Measurements from ENCODE around the gene MTR. TPM values are rescaled to one million over a fixed set of nuclear protein-coding genes. Genes with fewer than 3 reads are reported as not detected.

The MTR gene
- total RNA-seq, 4 donors from 2014 or later = 43.2 to 78.3 (median 47.0) TPM

DNA sequence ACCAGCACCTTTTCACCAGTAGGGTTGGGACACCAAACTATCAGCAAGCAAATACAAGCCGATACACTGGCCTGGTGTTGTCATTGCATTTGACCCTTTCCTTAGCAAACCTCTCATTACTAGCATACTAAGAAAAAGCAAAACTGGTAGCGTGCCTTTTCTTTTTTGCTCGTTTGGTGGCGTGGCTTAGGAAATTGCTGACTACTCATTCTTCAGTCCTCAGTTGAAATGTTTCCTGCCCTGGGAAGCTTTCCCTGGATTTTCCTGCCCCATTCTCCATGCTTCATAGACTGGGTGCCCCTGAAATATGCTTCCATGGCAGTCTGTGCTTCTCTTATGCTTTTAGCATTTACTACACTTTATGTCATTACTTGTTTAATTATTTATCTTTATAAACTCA lies 42.0 kb downstream of the MTR start:
- no peak for DNase-seq
- Histone ChIP-seq H3K27ac (no peak overlapping the region), H3K36me3 (peaks cover 24 to 58% of the 10 kb centered on the region in 2 donors), H3K4me1 (no peaks in the 10 kb centered on the region), H3K27me3 (no peaks in the 10 kb centered on the region), H3K4me3 (replicated peaks in 1 of 3) (no peak overlapping the region), H3K9me3 (no peaks in the 10 kb centered on the region)
- no peak for TF ChIP-seq POLR2A (IDR thresholded peaks at IDR 0.05)
- TF ChIP-seq, protein P1, sequence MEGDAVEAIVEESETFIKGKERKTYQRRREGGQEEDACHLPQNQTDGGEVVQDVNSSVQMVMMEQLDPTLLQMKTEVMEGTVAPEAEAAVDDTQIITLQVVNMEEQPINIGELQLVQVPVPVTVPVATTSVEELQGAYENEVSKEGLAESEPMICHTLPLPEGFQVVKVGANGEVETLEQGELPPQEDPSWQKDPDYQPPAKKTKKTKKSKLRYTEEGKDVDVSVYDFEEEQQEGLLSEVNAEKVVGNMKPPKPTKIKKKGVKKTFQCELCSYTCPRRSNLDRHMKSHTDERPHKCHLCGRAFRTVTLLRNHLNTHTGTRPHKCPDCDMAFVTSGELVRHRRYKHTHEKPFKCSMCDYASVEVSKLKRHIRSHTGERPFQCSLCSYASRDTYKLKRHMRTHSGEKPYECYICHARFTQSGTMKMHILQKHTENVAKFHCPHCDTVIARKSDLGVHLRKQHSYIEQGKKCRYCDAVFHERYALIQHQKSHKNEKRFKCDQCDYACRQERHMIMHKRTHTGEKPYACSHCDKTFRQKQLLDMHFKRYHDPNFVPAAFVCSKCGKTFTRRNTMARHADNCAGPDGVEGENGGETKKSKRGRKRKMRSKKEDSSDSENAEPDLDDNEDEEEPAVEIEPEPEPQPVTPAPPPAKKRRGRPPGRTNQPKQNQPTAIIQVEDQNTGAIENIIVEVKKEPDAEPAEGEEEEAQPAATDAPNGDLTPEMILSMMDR (IDR thresholded peaks at IDR 0.05) = no peak
- 95 to 96% methylated on average over 4 of the region's 4 CpGs for WGBS, 2 donors
- intact Hi-C loops (cut with DNase I) = no loop called here

DNA sequence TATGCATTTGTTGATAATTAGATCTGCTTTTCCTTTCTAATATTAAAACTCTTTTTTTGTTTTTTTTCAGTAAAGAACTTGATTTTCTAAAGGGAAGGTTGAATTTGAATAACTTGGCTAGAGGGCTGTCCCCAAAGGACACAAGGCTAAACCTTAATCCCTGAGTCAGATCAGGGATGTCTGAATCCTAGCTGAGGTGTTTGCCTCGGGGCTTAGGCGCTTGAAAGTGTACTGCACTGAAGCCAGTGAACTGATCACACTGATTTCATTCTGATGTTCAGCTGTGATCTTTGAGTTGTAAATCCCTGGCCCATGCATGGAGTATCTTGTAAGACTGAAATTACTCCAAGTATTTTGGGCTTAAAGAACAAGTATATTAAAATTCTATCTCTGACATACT lies 42.8 kb downstream of the MTR start:
- Histone ChIP-seq H3K27ac (no peak overlapping the region), H3K4me3 (replicated peaks in 1 of 3) (no peak overlapping the region), H3K27me3 (no peaks in the 10 kb centered on the region), H3K4me1 (no peaks in the 10 kb centered on the region), H3K36me3 (peaks cover 21 to 53% of the 10 kb centered on the region in 2 donors), H3K9me3 (no peaks in the 10 kb centered on the region)
- WGBS, 2 donors = 50 to 88% methylated on average over 2 of the region's 2 CpGs
- TF ChIP-seq, protein P1 (IDR thresholded peaks at IDR 0.05) = no peak
- no peak for TF ChIP-seq POLR2A (IDR thresholded peaks at IDR 0.05)
- intact Hi-C loops (cut with DNase I) = no loop called here
- DNase-seq = no peak

DNA sequence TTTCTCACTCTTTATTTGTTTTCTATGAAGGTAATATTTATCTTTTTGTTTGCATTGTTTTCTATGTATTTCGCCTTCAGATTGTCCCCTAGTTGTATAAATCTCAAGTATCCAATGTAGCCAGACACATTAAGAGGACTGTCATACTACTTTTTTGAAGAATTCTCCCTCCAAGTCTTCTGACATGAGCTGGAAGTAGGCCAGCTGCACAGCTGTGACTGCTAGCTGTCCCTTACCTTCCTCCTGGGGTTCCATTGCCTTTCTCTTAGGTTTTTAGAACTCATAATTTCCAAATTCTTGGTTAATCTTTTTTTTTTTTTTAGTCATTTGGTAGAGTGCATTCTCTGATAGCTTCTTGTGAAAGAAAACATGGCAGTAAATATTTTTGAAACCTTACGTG lies 46.2 kb downstream of the MTR start:
- Histone ChIP-seq H3K27ac (no peak overlapping the region), H3K36me3 (peaks cover 13 to 35% of the 10 kb centered on the region in 2 donors), H3K4me1 (peaks cover 0 to 10% of the 10 kb centered on the region in 2 donors), H3K9me3 (no peaks in the 10 kb centered on the region), H3K27me3 (no peaks in the 10 kb centered on the region), H3K4me3 (replicated peaks in 1 of 3) (no peak overlapping the region)
- intact Hi-C loops (cut with DNase I) = no loop called here
- DNase-seq = no peak
- no peak for TF ChIP-seq POLR2A (IDR thresholded peaks at IDR 0.05)
- WGBS, 2 donors = 98% methylated on average over 2 of the region's 2 CpGs

DNA sequence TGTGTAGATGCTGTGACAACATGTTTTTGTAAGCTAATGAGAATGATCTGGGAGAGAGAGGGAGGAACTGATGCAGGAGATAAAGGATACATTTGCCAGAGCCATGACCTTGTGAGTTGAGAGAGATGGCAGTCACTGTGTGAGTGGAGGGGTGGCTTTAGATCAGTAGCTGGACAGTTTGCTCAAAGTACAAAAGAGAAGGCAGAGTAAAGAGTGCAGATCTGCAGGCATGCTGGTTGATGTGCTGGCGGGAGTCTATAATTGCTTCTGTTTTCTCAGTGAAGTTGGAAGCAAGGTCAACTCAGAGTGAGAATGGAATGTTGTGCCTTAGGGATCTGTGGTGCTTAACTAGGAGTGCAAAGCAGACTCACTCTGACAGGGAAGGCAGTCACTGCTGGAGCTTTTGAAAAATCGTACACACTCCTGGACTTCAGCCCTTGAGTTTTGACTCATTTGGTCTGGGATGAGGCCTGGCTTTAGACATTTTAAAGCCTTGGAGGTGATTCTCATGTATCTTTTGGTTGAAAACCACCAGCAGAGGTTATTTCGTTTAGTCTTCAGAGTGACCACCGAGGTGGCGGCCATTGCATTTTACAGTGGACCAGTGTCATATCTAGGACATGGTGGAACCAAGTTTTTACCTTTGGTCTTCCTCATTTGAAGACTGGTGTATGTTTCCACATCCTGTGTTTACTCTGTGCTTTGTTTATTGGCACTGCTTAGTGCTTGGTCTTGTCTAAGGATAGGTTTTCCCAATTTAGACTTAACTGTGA lies 49.6 kb downstream of the MTR start:
- H3K27me3 ChIP-seq = no peaks in the 10 kb centered on the region
- peaks cover 0 to 11% of the 10 kb centered on the region in 2 donors for H3K36me3 ChIP-seq
- 59 to 78% methylated on average over 5 of the region's 5 CpGs for WGBS, 2 donors
- H3K9me3 ChIP-seq = no peaks in the 10 kb centered on the region
- H3K4me1 ChIP-seq = peaks cover 0 to 10% of the 10 kb centered on the region in 2 donors
- no peak overlapping the region for H3K27ac ChIP-seq
- intact Hi-C loops (cut with DNase I) = no loop called here
- H3K4me3 ChIP-seq (replicated peaks in 1 of 3) = no peak overlapping the region
- DNase-seq = peak; percentile 11 to 44
- TF ChIP-seq, protein P1 (IDR thresholded peaks at IDR 0.05) = no peak
- TF ChIP-seq POLR2A (IDR thresholded peaks at IDR 0.05) = no peak

DNA sequence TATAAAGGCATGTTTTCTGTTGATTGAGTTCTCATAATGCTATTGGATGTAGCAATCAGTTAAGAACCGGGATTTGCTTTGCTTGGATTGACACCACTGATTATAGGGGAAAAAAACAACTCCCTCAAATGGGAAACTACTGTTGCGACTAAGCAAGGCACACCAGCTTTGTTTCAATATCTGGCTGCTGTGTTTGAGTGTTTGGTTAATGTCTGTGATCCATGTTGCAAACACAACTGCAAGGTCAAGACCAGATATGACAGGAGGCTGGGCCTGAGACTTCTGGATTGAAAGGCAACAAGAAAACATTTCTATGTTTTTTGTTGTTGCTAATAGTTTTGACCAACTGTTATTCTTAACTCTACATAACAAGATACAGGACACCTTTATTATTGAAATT lies 50.7 kb downstream of the MTR start:
- no peak for TF ChIP-seq POLR2A (IDR thresholded peaks at IDR 0.05)
- TF ChIP-seq, protein P1 (IDR thresholded peaks at IDR 0.05) = no peak
- WGBS, 2 donors = 91 to 97% methylated on average over 2 of the region's 2 CpGs
- intact Hi-C loops (cut with DNase I) = no loop called here
- Histone ChIP-seq H3K36me3 (peaks cover 0 to 5% of the 10 kb centered on the region in 2 donors), H3K9me3 (no peaks in the 10 kb centered on the region), H3K4me3 (replicated peaks in 1 of 3) (no peak overlapping the region), H3K27ac (no peak overlapping the region), H3K27me3 (no peaks in the 10 kb centered on the region), H3K4me1 (peaks cover 0 to 10% of the 10 kb centered on the region in 2 donors)
- no peak for DNase-seq

All from thyroid gland (tissue), 4 donors.